ENCODE data around the gene THAP8. TPM values are rescaled to one million over a fixed set of nuclear protein-coding genes. Genes with fewer than 3 reads are reported as not detected.

The THAP8 gene
- total RNA-seq, 1 experiment from 2014 or later = 5.4 TPM

DNA sequence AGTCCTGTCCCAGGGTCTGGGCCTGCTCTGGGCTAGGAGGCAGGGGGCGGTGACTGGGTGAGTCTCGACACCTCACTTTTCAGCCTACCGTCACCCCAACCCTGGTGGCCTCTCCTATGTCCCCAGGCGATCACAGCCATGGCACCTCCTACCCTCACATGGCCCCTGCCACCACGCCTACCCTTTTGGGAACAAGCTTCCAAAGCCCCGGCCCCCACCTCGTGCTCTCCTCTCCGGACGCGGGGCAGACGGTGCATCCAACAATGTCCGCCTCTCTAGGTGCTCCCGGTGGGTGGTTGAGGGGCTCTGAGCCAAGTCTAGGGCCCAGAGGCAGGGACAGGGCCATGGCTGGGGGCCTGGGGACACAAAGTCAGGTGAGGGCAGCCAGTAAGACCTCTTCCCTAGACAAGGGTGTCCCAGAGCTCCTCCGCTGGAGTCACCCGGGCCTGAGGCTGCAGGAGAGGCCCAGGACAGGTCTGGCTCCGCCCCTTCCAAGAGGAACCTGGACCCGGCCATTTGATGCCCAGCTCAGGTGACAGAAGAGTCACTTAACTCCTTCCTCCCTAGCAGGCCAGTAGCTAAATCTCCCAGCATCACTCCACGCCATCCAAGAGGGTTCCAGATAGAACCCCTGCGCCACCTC is 45.6 kb downstream of the THAP8 start, which contains the start of gene SYNE4:
Gene SYNE4, minus strand, starts transcription at position 478 of the 643 bp plus-strand sequence. Its CDS starts 132 bp downstream, at position 346.
- Histone ChIP-seq H4K8ac (replicated peaks; ENCODE audit: insufficient read length, low read depth, low read length) (no peak within 1 kb of the TSS), H3T11ph (ENCODE audit: low read length) (no peak within 1 kb of the TSS), H2BK5ac (ENCODE audit: insufficient read length, low read length) (no peak within 1 kb of the TSS), H2AK5ac (ENCODE audit: insufficient read length, low read length) (no peak within 1 kb of the TSS), H2BK15ac (ENCODE audit: low read depth, low read length) (no peak within 1 kb of the TSS), H3K18ac (ENCODE audit: insufficient read length, low read depth, low read length) (peak within 1 kb of the TSS; percentile 80), H2BK20ac (ENCODE audit: low read depth, low read length, poor library complexity, severe bottlenecking) (no peak within 1 kb of the TSS), H3K79me1 (ENCODE audit: insufficient read depth, low read depth, low read length, poor library complexity, severe bottlenecking) (no peaks in the 10 kb centered on the region), H2BK120ac (ENCODE audit: low read depth, low read length, poor library complexity, severe bottlenecking) (no peak within 1 kb of the TSS), H2AFZ (ENCODE audit: low read length) (no peak within 1 kb of the TSS), H3K23me2 (ENCODE audit: insufficient read length, low read depth, low read length, poor library complexity, severe bottlenecking) (peaks cover 16% of the 10 kb centered on the region), H4K20me1 (ENCODE audit: control insufficient read depth, insufficient read depth, insufficient read length) (no peaks in the 10 kb centered on the region), H3K4me2 (ENCODE audit: insufficient read depth, insufficient read length, low read length) (peak within 1 kb of the TSS; percentile 26), H3K56ac (ENCODE audit: insufficient read length, low read depth, low read length) (no peak within 1 kb of the TSS), H3K4me1 (ENCODE audit: insufficient read depth, low read length) (no peaks in the 10 kb centered on the region), H3K23ac (ENCODE audit: insufficient read length, low read depth, low read length) (no peak within 1 kb of the TSS), H3K4ac (ENCODE audit: low read depth, low read length) (no peak within 1 kb of the TSS), H3K14ac (ENCODE audit: insufficient read depth, low read length) (peak within 1 kb of the TSS; percentile 65; the same call in 1 of the 2 replicates), H3K9me3 (ENCODE audit: control insufficient read depth, low read depth, low read length) (no peaks in the 10 kb centered on the region), H3K27me3 (ENCODE audit: insufficient read depth, low read length) (no peaks in the 10 kb centered on the region), H4K91ac (ENCODE audit: insufficient read length, low read depth, low read length) (no peak within 1 kb of the TSS), H4K5ac (ENCODE audit: insufficient read length, low read depth, low read length) (no peak within 1 kb of the TSS), H3K9ac (ENCODE audit: extremely low read depth, insufficient read length, low read length) (peak within 1 kb of the TSS; percentile 2), H2BK12ac (ENCODE audit: insufficient read length, low read depth, low read length) (no peak within 1 kb of the TSS), H3K79me2 (ENCODE audit: insufficient read depth, low read length) (no peaks in the 10 kb centered on the region), H3K27ac (ENCODE audit: insufficient read length, low read depth, low read length) (no peak within 1 kb of the TSS)
- peak within 1 kb of the TSS; percentile 67 to 94 (median 93) for H3K27ac Mint-ChIP-seq
- H3K36me3 Mint-ChIP-seq (ENCODE audit: insufficient read depth in 1 of 3, low read depth in 3 of 3) = peaks cover 5 to 23% (median 23%) of the 10 kb centered on the region in 3 experiments
- TF ChIP-seq, protein P1, sequence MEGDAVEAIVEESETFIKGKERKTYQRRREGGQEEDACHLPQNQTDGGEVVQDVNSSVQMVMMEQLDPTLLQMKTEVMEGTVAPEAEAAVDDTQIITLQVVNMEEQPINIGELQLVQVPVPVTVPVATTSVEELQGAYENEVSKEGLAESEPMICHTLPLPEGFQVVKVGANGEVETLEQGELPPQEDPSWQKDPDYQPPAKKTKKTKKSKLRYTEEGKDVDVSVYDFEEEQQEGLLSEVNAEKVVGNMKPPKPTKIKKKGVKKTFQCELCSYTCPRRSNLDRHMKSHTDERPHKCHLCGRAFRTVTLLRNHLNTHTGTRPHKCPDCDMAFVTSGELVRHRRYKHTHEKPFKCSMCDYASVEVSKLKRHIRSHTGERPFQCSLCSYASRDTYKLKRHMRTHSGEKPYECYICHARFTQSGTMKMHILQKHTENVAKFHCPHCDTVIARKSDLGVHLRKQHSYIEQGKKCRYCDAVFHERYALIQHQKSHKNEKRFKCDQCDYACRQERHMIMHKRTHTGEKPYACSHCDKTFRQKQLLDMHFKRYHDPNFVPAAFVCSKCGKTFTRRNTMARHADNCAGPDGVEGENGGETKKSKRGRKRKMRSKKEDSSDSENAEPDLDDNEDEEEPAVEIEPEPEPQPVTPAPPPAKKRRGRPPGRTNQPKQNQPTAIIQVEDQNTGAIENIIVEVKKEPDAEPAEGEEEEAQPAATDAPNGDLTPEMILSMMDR (conservative IDR thresholded peaks at IDR 0.05) = no peak
- peak; percentile 94 for DNase-seq
- WGBS (ENCODE audit: extremely low coverage, insufficient read length, low lambda C conversion rate) = no CpG with 5 or more reads among the region's 19 CpGs
- peaks cover 1% of the 10 kb centered on the region for H3K27me3 Mint-ChIP-seq (ENCODE audit: low read depth)
- H3K9me3 Mint-ChIP-seq = no peaks in the 10 kb centered on the region; a peak in 2 of 5 replicates
- H3K4me3 Mint-ChIP-seq = peak within 1 kb of the TSS; percentile 90 to 92
- peaks cover 22 to 24% of the 10 kb centered on the region in 2 experiments for H3K4me1 Mint-ChIP-seq
